ENCODE data around the gene TP53TG3.
"Not testable (repeated sequence)": the region's sequence is repeated elsewhere in the genome, so short reads cannot be mapped to it uniquely, and the experiment has no call there.

TP53TG3 gene, protein sequence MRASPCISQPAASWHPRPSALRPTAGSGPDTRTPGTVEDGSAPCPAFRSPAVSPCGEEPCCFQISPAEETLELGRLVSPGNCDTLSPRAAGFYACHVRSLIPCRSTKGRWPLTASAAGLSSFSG

DNA sequence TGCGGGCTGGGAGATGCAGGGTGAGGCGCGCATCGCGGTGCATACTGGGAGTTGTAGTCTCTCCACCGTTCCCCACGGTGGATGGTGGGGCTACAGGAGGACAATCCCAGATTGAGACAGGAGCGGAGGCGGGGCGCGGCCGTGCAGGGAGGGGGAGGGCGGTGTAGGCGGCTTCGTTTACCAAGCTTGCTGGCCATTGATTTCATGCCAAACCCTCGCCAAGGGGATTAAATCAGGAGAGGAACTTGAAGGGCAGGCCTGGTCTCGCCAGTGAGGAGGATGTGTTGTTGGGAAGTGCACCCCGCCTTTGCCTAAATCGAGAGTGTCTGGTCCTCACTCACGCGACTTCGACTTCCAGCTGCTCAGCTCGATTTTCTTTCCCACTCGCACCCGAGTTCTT lies at the start of gene TP53TG3:
TP53TG3 (minus strand) TSS at position 101 of the 400 bp plus-strand sequence; CDS start at position 33, 68 bp downstream.
- H3K36me3 Mint-ChIP-seq (ENCODE audit: low read depth); H3K27me3 Mint-ChIP-seq (ENCODE audit: low read depth); DNase-seq (ENCODE audit: low spot score); H3K4me1 Mint-ChIP-seq (ENCODE audit: low read depth); H3K9me3 Mint-ChIP-seq; H3K27ac Mint-ChIP-seq; H3K4me3 Mint-ChIP-seq: not testable (repeated sequence)

DNA sequence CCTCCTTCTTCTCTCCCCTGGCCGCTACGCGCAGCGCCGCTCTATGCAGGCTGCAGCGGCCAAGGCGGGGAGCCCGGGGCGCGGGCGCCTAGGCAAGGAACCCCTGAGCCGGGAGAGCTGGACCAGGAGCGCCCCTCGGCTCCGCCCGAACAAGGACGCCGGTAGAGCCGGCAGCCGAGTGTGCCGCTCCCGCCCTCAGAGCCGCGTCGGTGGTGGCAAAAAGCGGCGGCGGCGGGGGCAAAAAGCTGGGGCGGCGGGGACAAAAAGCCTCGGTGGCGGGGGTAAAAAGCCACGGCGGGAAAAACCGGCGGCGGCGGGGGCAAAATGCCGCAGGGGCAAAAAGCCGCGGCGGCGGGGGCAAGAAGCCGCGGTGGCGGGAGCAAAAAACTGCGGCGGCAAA lies 25.1 kb downstream of the TP53TG3 start:
- not testable (repeated sequence) for DNase-seq (ENCODE audit: low spot score); H3K27ac Mint-ChIP-seq; H3K4me1 Mint-ChIP-seq (ENCODE audit: low read depth); H3K4me3 Mint-ChIP-seq; H3K36me3 Mint-ChIP-seq (ENCODE audit: low read depth); H3K9me3 Mint-ChIP-seq; H3K27me3 Mint-ChIP-seq (ENCODE audit: low read depth)

DNA sequence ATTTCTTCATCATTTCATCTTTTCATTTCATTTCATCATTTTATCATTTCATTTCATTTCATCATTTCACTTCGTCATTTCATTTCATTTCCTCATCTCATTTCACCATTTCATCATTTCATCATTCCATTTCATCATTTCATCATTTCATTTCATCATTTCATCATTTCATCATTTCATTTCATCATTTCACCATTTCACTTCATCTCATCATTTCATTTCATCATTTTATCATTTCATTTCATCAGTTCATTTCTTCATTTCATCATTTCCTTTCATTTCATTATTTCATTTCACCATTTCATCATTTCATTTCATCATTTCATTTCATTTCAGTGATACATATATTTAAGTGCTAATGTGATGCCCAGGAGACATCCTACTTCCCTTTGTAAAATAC lies 28.4 kb downstream of the TP53TG3 start:
- not testable (repeated sequence) for H3K4me3 Mint-ChIP-seq

DNA sequence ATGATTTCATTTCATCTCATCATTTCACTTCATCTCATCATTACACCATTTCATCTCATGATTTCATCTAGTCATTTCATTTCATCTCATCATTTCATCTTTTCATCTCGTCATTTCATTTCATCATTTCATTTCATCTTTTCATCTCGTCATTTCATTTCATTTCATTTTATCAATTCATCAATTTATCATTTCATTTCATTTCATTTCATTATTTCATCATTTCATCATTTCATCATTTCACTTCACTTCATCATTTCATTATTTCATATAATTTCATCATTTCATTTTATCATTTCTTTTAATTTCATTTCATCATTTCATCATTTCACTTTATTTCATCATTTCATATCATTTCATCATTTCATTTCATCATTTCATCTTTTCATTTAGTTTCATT lies 29.2 kb downstream of the TP53TG3 start:
- H3K4me3 Mint-ChIP-seq; H3K36me3 Mint-ChIP-seq (ENCODE audit: low read depth); H3K4me1 Mint-ChIP-seq (ENCODE audit: low read depth); H3K27me3 Mint-ChIP-seq (ENCODE audit: low read depth); H3K27ac Mint-ChIP-seq; DNase-seq (ENCODE audit: low spot score): not testable (repeated sequence)
- H3K9me3 Mint-ChIP-seq: peaks cover 18% of the 10 kb centered on the region

More for the DNA sequence above, 28.4 kb downstream of the TP53TG3 start:
- DNase-seq (ENCODE audit: low spot score); H3K4me1 Mint-ChIP-seq (ENCODE audit: low read depth); H3K36me3 Mint-ChIP-seq (ENCODE audit: low read depth); H3K27me3 Mint-ChIP-seq (ENCODE audit: low read depth); H3K27ac Mint-ChIP-seq: not testable (repeated sequence)
- peaks cover 18% of the 10 kb centered on the region for H3K9me3 Mint-ChIP-seq

DNA sequence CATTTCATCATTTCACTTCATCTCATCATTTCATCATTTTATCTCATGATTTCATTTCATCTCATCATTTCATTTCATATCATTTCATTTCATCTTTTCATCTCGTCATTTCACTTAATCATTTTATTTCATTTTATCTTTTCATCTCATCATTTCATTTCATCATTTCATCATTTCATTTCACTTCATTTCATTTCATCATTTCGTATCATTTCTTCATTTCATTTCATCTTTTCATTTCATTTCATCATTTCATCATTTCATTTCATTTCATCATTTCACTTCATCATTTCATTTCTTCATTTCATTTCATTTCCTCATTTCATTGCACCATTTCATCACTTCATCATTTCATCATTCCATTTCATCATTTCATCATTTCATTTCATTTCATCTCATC lies 29.8 kb downstream of the TP53TG3 start:
- not testable (repeated sequence) for H3K4me1 Mint-ChIP-seq (ENCODE audit: low read depth); H3K27ac Mint-ChIP-seq; H3K27me3 Mint-ChIP-seq (ENCODE audit: low read depth); DNase-seq (ENCODE audit: low spot score); H3K4me3 Mint-ChIP-seq; H3K36me3 Mint-ChIP-seq (ENCODE audit: low read depth)
- peaks cover 18% of the 10 kb centered on the region for H3K9me3 Mint-ChIP-seq

DNA sequence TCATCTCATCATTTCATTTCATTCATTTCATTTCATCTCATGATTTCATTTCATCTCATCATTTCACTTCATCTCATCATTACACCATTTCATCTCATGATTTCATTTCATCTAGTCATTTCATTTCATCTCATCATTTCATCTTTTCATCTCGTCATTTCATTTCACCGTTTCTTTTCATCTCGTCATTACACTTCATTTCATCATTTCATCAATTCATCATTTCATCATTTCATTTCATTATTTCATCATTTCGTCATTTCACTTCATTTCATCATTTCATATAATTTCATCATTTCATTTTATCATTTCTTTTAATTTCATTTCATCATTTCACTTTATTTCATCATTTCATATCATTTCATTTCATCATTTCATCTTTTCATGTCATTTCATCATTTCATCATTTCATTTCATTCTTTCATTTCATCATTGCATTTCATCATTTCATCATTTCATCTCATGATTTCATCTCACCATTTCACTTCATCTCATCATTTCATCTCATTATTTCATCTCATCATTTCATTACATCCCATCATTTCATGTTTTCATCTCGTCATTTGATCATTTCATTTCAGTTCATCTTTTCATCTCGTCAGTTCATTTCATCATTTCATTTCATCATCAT lies 30.6 kb downstream of the TP53TG3 start:
- not testable (repeated sequence) for H3K36me3 Mint-ChIP-seq (ENCODE audit: low read depth); DNase-seq (ENCODE audit: low spot score); H3K4me3 Mint-ChIP-seq; H3K27ac Mint-ChIP-seq; H3K4me1 Mint-ChIP-seq (ENCODE audit: low read depth); H3K27me3 Mint-ChIP-seq (ENCODE audit: low read depth)
- peaks cover 18% of the 10 kb centered on the region for H3K9me3 Mint-ChIP-seq

DNA sequence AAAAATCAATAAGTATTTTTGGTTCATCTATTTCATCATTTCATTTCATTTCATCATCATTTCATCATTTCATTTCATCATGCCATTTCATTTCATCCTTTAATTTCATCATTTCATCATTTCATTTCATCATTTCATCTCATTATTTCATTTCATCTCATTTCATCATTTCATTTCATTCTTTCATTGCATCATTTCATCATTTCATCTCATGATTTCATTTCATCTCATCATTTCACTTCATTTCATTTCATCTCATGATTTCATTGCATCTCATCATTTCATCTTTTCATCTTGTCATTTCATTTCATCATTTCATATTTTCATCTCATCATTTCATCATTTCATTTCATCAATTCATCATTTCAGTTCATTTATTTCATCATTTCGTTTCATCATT lies 31.2 kb downstream of the TP53TG3 start:
- not testable (repeated sequence) for H3K27ac Mint-ChIP-seq; DNase-seq (ENCODE audit: low spot score); H3K4me1 Mint-ChIP-seq (ENCODE audit: low read depth); H3K36me3 Mint-ChIP-seq (ENCODE audit: low read depth); H3K4me3 Mint-ChIP-seq; H3K27me3 Mint-ChIP-seq (ENCODE audit: low read depth)
- H3K9me3 Mint-ChIP-seq: peaks cover 18% of the 10 kb centered on the region

DNA sequence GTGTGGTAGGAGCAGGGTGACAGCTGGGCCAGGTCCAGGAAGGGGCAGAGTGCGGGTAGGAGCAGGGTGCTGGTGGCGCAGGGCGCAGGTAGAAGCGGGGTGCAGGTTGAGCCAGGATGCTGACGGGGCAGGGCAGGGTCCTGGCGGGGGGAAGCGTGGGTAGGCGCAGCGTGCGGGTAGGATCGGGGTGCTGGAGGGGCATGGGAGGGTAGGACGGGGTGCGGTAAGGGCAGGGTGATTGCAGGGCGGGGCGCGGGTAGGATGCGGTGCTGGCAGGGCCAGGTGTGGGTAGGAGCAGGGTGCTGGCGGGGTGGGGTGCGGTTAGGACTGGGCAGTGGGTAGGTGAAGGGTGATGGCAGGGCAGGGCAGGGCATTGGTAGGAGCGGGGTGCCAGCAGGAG lies 38.4 kb downstream of the TP53TG3 start:
- H3K27ac Mint-ChIP-seq; H3K9me3 Mint-ChIP-seq; H3K27me3 Mint-ChIP-seq (ENCODE audit: low read depth); H3K4me1 Mint-ChIP-seq (ENCODE audit: low read depth); H3K36me3 Mint-ChIP-seq (ENCODE audit: low read depth); H3K4me3 Mint-ChIP-seq; DNase-seq (ENCODE audit: low spot score): not testable (repeated sequence)

DNA sequence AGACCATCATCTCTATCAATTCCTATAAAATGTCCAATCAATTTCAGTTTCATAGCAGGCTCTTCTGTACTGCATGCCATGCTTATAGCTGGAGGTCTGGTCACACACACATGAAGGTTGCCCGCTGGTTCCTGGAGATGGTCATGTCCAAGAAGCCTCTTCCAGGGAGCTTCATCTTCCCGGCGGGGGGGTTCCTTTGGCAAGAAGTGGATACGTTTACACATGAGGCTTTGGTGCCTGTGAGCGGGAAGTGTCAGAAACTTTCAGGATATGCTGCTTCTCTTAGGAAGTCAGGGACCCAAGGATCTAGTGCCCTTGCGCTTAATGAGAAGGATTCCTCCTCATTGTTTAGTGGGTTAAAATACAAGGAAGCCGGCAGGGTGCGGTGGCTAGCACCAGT lies 43.9 kb downstream of the TP53TG3 start:
- not testable (repeated sequence) for DNase-seq (ENCODE audit: low spot score); H3K9me3 Mint-ChIP-seq; H3K4me3 Mint-ChIP-seq; H3K27me3 Mint-ChIP-seq (ENCODE audit: low read depth); H3K27ac Mint-ChIP-seq; H3K36me3 Mint-ChIP-seq (ENCODE audit: low read depth); H3K4me1 Mint-ChIP-seq (ENCODE audit: low read depth)
